ENCODE results near the gene ADSS1. TPM values are rescaled to one million over a fixed set of nuclear protein-coding genes. Genes with fewer than 3 reads are reported as not detected.
A peak's percentile ranks its signal among the peaks of the same experiment; 100 is the strongest.

The ADSS1 gene
- polyA plus RNA-seq, 1 of the 3 experiments (the other 2 are of a cell fraction), result 14.3 TPM

- peaks cover 7% of the 10 kb centered on the region for H3F3A ChIP-seq (replicated peaks; ENCODE audit: insufficient read depth)
- peak overlapping the region in 1 of 2 experiments; percentile 36; a peak in 1 of 4 replicates for H3K4me3 ChIP-seq (ENCODE audit: low read depth in 2 of 2, low read length in 1 of 2)
- peak; percentile 85 for DNase-seq
- POLR2A ChIA-PET, result no interaction called here
- peaks cover 3% of the 10 kb centered on the region; the same call in 1 of the 2 replicates for H3K79me2 ChIP-seq (ENCODE audit: insufficient read depth)
- H3K4me1 ChIP-seq (ENCODE audit: control insufficient read depth in 1 of 2, insufficient read depth in 2 of 2, low read depth in 1 of 2, low read length in 1 of 2), result peaks cover 26 to 31% of the 10 kb centered on the region in 2 experiments; a peak in 3 of 4 replicates
- H3K4me2 ChIP-seq, result peak overlapping the region; percentile 84
- H2AFZ ChIP-seq (ENCODE audit: low read depth), result peak overlapping the region; percentile 59
- no peaks in the 10 kb centered on the region for H3K9me2 ChIP-seq
- CTCF ChIA-PET, result interaction anchor here (0.9 to 2.4 kb wide), 9 partner anchors 16 to 409 kb away, joined by 3 to 7 read pairs (median 3); no protein-coding TSS in a partner anchor
- no peaks in the 10 kb centered on the region for H3K36me3 ChIP-seq (replicated peaks in 1 of 2; ENCODE audit: control insufficient read depth in 1 of 2, insufficient read depth in 2 of 2, low read length in 1 of 2)
- H3K27ac ChIP-seq (ENCODE audit: low read depth in 2 of 2, low read length in 1 of 2), result peak overlapping the region; percentile 73 to 97
- H3K9ac ChIP-seq, result peak overlapping the region; percentile 81; the same call in 1 of the 2 replicates
- no peaks in the 10 kb centered on the region for H3K9me3 ChIP-seq
- no peak for TF ChIP-seq FOSL2 (IDR thresholded peaks at IDR 0.05; ENCODE audit: borderline replicate concordance, low read depth)
- TF ChIP-seq TAF1 (IDR thresholded peaks at IDR 0.05; ENCODE audit: borderline replicate concordance, low read depth, low read length), result 0 out of 2 replicates have a peak, but pooled peaks have one; percentile 17
- TF ChIP-seq GABPA (IDR thresholded peaks at IDR 0.05; ENCODE audit: low read depth), result peak; percentile 66
- TF ChIP-seq RAD21 (IDR thresholded peaks at IDR 0.05; ENCODE audit: low read length), result no peak
- peak; percentile 77 for TF ChIP-seq NFIC (IDR thresholded peaks at IDR 0.05; ENCODE audit: borderline replicate concordance)
- TF ChIP-seq IRF3 (IDR thresholded peaks at IDR 0.05; ENCODE audit: low read depth, low read length), result no peak
- TF ChIP-seq TEAD4 (IDR thresholded peaks at IDR 0.05; ENCODE audit: borderline replicate concordance, insufficient read depth), result no peak
- TF ChIP-seq GATA2 (CRISPR knock-in tag; IDR thresholded peaks at IDR 0.05), result no peak
- TF ChIP-seq TCF12 (IDR thresholded peaks at IDR 0.05), result peak; percentile 41; the same call in 1 of the 2 replicates
- TF ChIP-seq PBX3 (IDR thresholded peaks at IDR 0.05), result peak; percentile 95
- TF ChIP-seq MAX (IDR thresholded peaks at IDR 0.05; ENCODE audit: low read depth), result peak; percentile 72; the same call in 1 of the 2 replicates
- no peak for TF ChIP-seq CHD2 (IDR thresholded peaks at IDR 0.05; ENCODE audit: low read length, partially characterized antibody)
- no peak for TF ChIP-seq RXRA (IDR thresholded peaks at IDR 0.05; ENCODE audit: borderline replicate concordance, low read depth)
- TF ChIP-seq EP300 (IDR thresholded peaks at IDR 0.05; ENCODE audit: borderline replicate concordance in 1 of 2, low read depth in 1 of 2, low read length in 1 of 2), result peak in 1 of 2 experiments; percentile 18; a peak in 1 of 4 replicates
- no peak for TF ChIP-seq USF1 (IDR thresholded peaks at IDR 0.05; ENCODE audit: borderline replicate concordance, low read depth)
- TF ChIP-seq YY1 (IDR thresholded peaks at IDR 0.05; ENCODE audit: low read depth), result 0 out of 2 replicates have a peak, but pooled peaks have one; percentile 34
- 17% methylated on average over 9 of the region's 11 CpGs for WGBS (ENCODE audit: low lambda C conversion rate)
- H4K20me1 ChIP-seq (ENCODE audit: insufficient read depth), result no peaks in the 10 kb centered on the region
- no peaks in the 10 kb centered on the region for H3K27me3 ChIP-seq (ENCODE audit: insufficient read depth)
Observed at GRCh38 chr14:104681689-104682074, 42.3 kb upstream of the ADSS1 start.

All from SK-N-SH (cell line).